GM19452 (cell line): Measurements from ENCODE around the gene ABLIM2.

Experiments
- ATAC-seq: cut with Tn5 transposase; IDR thresholded peaks from one replicate; pipeline ENCODE4 v1.9.1; 2021; ENCODE audit not compliant: unreplicated experiment

The ABLIM2 gene

DNA sequence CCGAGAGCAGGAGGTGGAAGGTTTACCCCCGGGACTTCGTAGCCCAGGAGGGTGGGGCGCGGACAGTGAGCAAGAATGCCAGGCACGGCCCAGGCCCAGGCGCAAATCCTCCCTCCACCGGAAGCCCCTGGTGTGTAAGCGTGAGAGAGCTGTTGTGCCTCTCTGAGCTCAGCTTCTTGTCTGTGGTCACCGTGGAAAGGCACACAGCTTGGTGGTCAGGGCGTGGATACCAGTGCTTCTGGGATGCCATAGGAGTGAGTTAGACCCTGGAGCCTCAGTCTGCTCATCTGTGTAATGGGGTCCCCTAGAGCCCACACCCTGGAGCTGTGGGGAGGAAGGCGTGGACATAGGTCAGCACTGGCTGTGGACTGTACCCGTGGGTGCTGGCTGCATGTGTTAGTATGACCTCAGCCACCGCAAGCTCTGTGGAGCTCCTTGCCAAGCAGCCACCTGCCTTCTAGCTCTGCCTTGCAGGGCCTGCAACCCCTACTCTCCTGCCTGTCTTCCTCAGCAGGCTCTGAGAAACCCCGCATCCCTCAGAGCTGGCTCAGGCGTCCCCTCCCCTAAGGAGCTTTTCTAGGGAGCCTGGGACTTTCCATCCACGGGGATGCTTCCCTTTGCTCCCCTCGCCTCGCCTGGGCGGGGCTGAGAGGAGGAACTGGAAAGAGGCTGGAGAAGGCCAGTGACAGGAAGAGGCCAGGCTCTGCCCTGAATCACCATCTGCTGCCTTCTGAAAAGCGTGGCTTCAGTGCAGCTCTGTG lies 190.9 kb downstream of the ABLIM2 start:
- ATAC-seq = no peak

DNA sequence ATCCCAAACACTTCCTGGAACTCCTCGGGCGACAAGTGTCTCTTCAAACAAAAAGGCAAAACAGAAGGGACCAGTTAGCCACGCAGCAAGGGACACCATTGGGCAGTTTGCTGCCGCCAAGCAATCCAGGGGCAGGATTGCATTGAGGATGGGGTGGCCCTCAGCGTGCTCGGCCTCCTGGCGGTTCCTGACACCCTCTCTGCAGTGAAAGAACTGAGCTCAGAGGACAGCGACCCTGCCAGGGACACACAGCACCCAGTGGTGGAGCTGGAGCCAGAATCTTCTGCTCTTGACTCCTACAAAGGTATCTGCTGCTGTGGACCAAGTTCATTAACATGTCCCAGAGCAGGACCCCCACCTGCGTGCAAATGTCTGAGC lies 191.6 kb downstream of the ABLIM2 start:
- no peak for ATAC-seq

DNA sequence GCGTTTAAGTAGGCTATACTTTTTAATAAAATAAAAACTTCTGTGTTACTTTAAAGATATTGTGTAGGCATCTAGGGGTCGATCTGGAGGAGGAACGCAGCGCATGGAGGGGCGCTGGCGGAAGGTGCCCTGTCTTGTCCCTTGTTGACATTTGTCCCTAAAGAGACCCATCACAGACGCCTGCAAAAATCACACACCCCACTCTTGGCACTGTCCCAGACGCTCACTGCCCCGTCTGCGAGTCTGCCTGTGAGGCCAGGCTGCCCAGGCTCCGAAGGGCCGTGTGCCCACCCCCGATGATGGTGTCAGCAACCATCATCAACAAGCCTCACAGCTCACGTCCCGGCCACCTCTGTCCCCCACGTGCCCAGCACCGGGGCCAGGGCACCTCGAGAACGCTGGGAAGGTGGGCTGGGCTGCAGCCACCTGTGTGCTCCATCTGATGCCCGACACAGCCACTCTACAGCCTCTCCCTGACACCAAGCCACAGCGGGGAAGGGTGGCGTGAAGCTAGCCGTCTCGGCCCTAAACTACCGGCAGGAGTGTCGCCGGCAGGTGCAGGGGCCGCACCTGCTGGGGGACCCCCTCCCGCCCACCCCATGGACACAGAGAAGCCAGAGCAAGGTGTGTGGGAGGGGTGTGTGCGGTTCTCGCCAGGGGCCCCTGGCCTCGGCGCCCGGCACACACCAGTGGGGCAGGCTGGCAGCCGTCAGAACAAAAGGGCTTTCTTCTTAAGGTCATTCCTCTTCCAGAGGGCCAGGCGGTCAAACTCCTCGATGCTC lies 192.1 kb downstream of the ABLIM2 start:
- no peak for ATAC-seq

DNA sequence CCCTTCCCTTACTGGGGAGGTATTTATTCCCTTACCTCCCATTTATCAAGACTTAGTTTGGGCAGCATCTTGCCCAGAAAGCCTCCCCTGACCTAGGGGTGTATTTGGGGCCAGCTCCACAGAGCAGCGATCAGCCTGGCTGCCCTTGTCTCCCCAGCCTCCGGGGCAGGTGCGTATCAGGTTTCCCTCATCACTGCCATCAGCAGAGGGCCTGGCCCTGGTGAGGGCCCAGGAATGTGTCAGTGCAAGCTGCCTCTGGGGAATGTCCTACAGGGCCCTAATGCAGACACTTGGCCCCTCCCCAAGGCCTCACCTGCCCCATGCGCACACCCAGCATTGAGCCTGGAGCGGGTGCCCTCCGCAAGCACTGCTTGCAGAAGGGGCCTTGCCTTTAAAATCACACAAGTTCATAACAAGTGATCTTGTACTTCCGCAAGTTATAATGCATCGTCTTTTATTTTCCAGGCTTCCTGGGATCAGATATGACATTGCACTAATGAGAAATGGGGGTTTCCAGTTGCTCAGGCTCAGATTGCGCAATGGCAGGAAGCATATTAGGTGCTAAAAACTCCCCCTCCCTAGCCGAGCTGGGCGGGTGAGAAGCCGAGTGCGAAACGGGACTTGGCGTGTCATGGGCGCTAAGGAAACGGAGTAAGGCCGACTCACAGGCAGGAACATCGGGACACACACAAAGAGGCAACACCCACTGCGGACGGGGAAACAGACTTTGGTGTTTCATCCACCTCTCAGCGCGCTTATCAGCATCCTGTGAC lies 193.5 kb downstream of the ABLIM2 start:
- ATAC-seq = no peak

DNA sequence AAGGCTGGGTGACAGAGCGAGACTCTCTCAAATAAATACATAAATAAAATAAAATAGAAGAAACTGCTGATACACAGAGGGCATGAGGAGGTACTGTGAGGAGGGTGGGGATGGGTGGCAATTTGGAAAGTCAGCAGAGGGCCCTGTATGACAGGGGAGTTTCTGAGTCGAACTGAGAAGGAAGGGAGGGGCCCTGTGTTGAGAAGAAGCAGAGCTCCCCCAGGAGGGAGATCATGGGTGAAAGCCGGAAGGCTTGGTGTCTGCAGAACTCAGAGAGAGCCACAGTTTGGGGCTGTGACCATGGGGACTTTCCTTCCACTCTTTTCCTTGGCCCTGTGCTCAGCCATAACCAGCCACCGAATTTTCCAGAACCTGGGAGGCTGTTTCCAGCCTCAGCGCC lies 194.2 kb downstream of the ABLIM2 start:
- ATAC-seq = no peak

DNA sequence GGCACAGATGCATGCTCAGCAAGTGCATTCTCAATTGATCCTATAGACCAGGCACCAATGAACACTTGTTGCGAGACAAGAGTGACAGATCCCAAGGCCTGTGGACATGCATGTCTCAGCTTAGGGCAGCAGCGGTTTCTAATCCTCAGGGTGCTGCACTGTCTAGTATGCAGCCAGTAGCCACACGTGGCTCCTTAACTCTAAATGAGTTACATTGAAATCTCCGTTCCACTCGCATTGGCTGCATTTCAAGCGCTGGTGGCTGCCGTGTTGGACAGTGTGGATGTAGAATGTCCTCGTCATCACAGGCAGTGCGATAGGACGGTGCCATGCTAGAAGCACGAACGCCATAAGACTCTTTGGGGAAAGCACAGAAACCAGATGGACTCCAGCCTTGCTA lies 194.9 kb downstream of the ABLIM2 start:
- ATAC-seq = no peak

DNA sequence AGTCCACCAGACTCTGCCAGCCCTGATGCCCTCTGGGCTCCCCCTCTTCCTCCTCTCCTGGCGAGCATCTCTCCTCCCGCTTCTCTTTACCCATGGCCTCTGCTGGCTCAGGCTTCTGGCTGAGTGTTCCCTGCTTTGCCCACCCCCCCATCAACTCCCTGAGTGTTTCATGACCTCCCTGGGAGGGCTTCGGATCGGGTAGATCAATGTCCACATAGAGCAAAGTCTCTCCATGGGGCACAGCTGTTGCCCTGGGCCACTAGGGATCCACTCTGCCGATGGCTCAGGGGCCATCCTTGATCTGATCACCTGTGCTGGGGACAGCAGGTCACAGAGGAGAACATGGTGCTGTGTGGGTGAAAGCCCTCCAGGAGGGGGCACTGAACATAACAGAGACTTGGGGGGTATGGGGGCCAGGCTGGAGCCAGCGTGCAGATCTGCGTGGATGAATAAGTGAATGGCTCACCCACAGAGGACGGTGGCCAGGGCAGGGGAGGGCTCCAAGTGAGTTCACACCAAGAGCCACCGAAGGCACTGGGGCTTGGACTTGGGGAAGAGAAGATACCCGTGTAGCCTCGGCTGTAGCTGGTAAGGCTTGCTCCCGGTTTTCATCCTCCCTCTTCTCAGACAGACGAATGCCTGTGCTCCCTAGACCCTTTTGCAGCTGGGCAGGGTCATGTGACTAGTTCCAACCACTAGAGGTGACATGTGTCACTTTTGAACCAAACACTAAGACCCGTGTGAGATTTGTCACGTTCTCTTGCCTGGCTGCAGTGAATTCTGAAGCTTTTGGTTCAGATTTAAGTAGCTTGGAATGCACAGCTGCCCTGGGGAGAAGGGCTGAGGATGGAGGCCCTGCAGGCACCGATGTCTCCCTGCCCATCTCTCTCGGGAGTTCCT lies 195.8 kb downstream of the ABLIM2 start:
- no peak for ATAC-seq

DNA sequence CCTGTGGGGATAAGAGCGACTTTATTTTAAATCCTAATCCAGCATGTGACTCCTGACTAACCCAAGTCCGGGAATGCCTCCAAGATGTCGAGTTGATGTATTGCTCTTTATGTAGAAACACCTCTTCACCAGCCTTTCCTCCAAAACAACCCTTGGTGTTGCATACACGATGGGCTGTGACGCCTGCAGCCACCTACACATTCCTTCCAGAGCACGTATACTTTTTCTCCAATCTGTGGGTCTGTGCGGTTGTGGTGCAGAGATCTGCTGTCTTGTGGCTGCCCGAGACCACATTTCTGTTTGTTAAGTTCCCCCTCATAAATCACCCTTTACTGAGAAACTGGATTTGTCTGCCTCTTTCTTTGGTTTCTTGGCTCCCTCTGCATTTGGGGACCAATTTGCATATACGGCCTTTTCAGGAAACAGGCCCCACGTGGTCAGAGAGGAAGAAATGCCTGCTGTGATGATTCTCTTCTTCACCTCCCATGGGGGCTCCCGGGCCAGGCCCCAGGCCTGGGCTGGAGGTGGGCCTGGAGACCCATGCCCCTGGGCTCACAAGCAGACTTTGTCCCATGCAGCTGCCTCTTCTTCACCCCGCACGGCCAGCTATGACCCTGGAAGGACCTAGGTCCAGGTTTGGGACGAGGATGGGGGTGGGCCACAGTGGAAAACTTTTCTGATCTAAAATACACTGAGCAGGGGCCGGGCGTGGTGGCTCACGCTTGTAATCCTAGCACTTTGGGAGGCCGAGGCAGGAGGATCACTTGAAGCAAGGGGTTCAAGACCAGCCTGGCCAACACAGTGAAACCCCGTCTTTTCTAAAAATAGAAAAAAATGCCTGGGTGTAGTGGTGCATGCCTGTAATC lies 197.6 kb downstream of the ABLIM2 start:
- ATAC-seq = peak; percentile 59

DNA sequence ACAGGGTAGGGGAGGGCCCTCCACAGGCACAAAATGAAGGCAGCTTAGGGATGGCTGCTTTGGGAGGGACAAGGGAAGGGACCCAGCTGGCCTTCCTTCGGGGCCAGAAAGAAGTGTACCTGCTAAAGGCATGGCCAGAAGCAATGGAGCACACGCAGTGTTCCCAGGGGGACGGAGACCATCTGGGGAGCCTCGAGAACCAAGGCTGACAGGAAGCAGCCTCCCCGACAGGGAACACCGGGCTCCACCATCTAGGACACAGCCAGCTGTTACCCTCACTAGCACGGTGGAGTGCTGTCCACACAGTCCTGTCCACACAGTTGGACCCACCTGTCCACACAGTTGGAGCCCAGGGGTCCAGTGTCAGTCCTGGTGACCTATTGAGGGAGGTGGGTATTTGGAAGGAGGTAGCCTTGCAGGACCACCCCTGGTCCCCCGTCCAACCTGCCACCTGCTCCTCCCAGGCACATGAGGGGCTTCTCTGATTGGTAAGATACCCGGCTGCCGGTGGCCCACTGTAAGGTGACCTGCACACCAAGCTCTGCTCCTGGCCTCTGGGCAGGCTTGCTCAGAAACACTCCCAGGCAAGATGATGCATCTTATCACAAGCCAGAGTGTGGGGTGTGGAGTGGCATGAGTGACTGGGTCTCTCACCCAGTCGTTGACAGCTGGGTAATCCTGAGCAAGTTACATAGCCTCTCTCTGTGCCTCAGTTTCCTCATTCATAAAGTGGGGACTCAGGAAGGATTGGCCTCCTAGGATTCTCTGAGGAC lies 198.4 kb downstream of the ABLIM2 start:
- ATAC-seq = no peak

DNA sequence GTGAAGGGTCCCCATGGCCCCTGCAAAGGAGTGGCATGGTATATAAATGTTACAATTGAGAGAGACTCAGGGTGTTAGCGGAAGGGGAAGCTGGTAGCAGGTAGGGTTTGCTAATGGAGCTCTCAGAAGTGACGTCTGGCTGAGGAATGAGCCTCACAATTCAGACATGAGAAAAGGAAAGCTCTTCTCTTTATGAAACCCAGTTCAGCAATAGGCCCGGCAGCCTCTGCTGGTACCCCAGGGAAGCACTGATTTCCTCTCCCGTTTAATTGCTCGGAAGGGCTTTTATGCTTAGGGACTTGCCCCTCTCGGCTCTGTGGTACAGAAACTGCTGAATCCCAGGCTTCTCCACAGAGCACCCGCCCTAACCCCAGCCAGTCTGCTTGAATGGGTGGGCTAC lies 199.5 kb downstream of the ABLIM2 start:
- ATAC-seq = no peak

DNA sequence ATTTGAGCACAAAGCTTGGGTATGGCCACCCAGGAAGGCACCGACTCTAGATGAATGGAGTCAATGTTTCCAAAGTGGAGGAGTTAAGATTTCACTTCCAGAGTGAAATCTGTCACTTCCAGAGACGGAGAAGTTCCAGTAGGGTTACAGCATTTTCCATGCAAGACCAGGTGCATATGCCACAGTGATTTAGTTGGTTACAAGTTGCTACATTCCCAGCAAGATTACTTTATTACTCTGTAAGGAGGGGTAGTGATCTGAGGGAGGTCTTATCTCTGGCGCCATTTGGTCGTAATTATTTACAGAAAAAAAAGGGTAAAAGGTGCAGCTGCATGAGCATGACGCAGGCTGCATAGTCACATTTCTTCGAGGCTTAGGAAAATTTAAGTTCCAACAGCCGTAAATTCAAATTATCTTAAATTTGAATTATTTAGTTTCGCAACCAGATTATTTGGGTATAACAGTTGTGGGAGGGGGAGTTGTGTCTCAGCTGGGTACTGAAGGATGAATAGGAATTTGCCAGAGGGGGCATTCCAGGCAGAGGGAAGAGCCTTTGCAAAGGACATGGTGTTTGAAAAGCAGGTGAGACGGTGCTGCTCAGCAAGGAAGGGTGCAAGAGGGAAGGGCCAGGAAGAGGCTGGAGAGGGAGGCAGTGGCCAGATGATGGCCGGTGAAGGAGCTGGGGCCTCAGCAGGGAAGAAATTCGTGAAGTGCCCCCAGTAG lies 201.5 kb downstream of the ABLIM2 start:
- ATAC-seq = no peak

DNA sequence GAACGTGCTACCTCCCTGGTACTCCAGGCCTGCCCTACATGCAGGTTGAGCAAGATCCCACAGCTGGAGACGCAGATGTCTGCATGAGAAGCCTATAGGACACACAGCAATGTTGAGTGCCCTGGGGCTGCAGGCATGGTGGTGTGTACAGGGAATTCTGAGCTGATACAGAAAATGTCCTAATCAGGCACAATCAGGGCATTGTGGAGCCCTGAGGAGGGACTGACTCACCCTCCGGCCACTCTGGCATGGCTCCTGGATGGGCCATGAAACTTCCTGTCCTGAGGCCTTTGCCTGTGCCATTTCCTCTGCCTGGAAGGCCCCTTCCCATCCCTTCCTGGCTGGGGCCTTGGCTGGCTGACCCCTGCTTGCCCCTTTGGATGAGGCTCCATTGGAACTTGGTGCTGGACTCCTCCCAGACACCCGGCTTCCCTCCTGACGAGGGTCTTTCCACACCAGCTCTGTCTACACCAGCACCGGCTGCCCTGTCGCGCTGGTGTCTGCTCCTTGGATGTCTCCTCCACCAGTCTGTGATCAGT lies 202.3 kb downstream of the ABLIM2 start:
- no peak for ATAC-seq

DNA sequence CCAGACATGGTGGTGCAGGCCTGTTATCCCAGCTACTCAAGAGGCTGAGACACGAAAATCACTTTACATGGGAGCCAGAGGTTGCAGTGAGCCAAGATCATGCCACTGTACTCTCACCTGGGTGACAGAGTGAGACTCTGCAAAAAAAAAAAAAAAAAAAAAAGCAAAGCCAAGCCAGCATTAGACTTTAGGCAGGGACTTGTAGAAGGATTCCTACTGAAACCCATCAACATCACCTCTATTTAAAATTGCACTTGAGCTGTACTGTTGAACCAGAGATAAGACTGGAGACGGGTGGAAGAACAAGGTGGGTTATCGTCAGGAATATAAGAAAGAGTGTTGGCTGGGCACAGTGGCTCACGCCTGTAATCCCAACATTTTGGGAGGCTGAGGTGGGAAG lies 203.2 kb downstream of the ABLIM2 start:
- no peak for ATAC-seq

DNA sequence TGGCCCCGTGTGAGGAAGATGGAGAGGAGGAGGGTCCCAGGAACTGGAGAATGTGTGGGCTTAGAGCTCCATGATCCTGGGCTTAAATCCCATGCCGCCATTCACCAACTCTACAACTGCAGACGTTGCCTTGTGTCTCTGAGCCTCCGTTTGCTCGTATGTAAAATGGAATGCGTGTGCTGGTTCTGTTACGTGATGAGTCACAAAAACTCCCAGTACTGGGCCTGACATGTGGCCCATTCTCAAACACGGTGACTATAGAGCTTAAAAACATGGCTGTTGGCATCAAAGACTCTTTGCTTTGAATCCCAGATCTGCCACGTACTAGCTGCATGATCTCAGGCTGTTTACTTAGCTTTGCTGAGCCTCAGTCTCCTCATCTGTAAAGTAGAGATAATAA lies 206.0 kb downstream of the ABLIM2 start:
- ATAC-seq = no peak

DNA sequence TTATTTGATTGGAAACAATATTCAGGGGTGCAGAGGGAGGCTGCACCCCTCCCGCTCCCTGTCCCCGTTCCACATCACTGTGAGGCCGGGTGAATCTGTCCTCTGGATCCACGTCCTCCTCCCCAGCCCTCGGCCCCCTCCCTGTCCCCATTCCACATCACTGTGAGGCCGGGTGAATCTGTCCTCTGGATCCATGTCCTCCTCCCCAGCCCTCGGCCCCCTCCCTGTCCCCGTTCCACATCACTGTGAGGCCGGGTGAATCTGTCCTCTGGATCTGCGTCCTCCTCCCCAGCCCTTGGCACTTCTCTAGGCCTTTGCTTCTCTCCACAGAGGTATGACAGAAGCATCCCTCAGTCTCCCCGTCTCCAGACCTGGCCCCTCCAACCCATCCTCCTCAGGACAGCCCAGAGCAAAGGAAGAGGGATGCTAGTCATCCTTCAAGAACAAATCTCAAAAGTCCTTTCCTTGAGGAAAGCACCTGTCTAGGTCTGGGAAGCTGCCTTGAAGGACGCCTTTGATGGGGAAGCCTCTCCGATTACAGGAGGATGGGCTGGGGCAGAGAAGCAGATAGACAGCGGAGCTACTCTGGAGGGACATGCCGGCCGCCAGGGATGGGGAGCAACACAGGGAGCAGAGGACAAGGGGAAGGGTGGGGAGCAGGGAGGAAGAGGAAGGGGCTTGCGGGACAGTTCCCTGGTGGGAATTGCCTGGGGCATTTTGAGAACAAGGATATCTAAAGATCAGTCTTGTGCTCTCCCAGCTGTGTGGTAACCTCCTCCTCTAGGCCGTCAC lies 208.1 kb downstream of the ABLIM2 start:
- no peak for ATAC-seq

DNA sequence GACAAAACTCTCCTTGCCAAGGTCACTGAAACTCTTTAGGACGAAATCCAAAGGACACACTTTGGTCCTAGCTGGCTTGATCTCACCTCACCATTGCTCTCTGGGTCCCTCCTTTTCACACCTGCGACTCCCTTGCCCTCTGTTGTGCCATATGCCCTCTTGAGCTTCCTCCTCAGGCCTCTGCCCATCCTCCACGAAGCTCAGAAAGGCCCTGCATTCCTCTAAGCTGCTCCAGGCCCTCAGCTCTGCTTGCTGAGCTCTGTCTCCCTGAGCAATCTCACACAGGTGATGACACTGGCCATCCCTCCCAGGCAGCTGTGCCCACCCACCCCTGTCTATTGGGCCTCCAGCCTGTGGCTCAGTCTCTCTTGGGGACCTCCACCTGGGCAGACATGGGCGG lies 208.9 kb downstream of the ABLIM2 start:
- no peak for ATAC-seq

DNA sequence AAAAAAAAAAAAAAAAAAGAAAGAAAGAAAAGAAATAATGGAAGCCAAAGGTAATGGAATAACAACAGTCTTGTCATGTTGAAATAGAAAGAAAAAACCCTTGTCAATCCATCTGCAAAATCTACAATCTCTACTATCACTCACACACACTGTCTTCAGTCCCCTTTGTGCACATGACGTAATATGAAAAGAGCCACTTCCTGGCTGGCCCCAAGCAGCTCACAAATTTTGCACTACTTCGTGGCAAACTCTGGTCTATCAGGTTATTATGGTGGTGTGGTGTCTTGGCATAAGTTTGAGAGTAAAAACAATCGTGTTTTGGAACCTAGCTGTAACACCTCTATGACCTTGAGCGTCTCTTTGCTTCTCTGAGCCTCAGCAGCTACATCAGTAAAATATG lies 210.7 kb downstream of the ABLIM2 start:
- no peak for ATAC-seq
